Uterus (tissue), 2 donors: ENCODE results near the gene RAB3IP.

Source experiments
- CTCF ChIP-seq, 4 experiments: fragments of 200-600 bp in 2 of 4; fragments of 450-650 bp in 2 of 4; sonication (generic) in 2 of 4; IDR thresholded peaks; one replicate each; pipeline ENCODE4 v1.5.1; 2016 to 2019; ENCODE audit warnings: antibody characterized with exemption in 4 of 4, mild to moderate bottlenecking in 2 of 4, moderate library complexity in 1 of 4
- POLR2A ChIP-seq, 2 donors: fragments of 450-650 bp; IDR thresholded peaks; one replicate each; pipeline ENCODE4 v1.6.1; 2016; ENCODE audit warnings: antibody characterized with exemption in 2 of 2, mild to moderate bottlenecking in 1 of 2, moderate library complexity in 1 of 2

GRCh38 chr12:69846976-69847375 is 108.3 kb downstream of the RAB3IP start:
- TF ChIP-seq CTCF (IDR thresholded peaks at IDR 0.05) = no peak
- TF ChIP-seq POLR2A (IDR thresholded peaks at IDR 0.05) = no peak
